Thyroid gland (tissue), 4 donors: ENCODE data around the gene GRIK4.

Experiments used
- CTCF ChIP-seq, 6 experiments: fragments of 200-600 bp in 3 of 6; fragments of 450-650 bp in 3 of 6; sonication (generic) in 3 of 6; IDR thresholded peaks; one replicate each; pipeline ENCODE4 v1.5.1; 2016 to 2019; ENCODE audit warnings: antibody characterized with exemption in 6 of 6, mild to moderate bottlenecking in 2 of 6, inconsistent platforms in 1 of 6, moderate library complexity in 1 of 6
- POLR2A ChIP-seq, 2 donors: fragments of 450-650 bp; IDR thresholded peaks; one replicate each; pipeline ENCODE4 v1.6.1; 2017; ENCODE audit warnings: antibody characterized with exemption in 2 of 2, mild to moderate bottlenecking in 2 of 2, moderate library complexity in 1 of 2

GRCh38 chr11:120751550-120751949 lies 240.0 kb downstream of the GRIK4 start:
- TF ChIP-seq POLR2A (IDR thresholded peaks at IDR 0.05) = no peak
- TF ChIP-seq CTCF (IDR thresholded peaks at IDR 0.05) = no peak
